Smooth muscle cell (in vitro differentiated cells): Measurements from ENCODE around the gene TRIM38. TPM values are rescaled to one million over a fixed set of nuclear protein-coding genes. Genes with fewer than 3 reads are reported as not detected.

Source experiments
- DNase-seq: peaks from one replicate; lab custom pipeline; 2025; ENCODE audit not compliant: unreplicated experiment; lab: John Stamatoyannopoulos, UW
- H2AFZ ChIP-seq: fragments of 200-600 bp; sonication (generic); 2 replicates; pipeline ENCODE4 v1.6.0; 2016; ENCODE audit warnings: antibody characterized with exemption, low read depth, mild to moderate bottlenecking
- H3F3A ChIP-seq: fragments of 200-600 bp; sonication (generic); 2 replicates; pipeline ENCODE4 v1.6.0; 2017; ENCODE audit warnings: antibody characterized with exemption, low read depth
- H3K27ac ChIP-seq: fragments of 200-600 bp; sonication (generic); 2 replicates; pipeline ENCODE4 v1.5.1; 2016; ENCODE audit warnings: low read depth, mild to moderate bottlenecking
- H3K27me3 ChIP-seq: fragments of 200-600 bp; sonication (generic); 2 replicates; pipeline ENCODE4 v1.6.1; 2016; ENCODE audit warnings: low read depth, mild to moderate bottlenecking
- H3K36me3 ChIP-seq: fragments of 200-600 bp; sonication (generic); 2 replicates; pipeline ENCODE4 v1.5.1; 2016; ENCODE audit warnings: low read depth
- H3K4me1 ChIP-seq: fragments of 200-600 bp; sonication (generic); 2 replicates; pipeline ENCODE4 v1.5.1; 2016; ENCODE audit warnings: low read depth
- H3K4me2 ChIP-seq: fragments of 200-600 bp; sonication (generic); 2 replicates; pipeline ENCODE4 v1.6.0; 2016; ENCODE audit warnings: mild to moderate bottlenecking
- H3K4me3 ChIP-seq: fragments of 200-600 bp; sonication (generic); 2 replicates; pipeline ENCODE4 v1.5.1; 2016; ENCODE audit warnings: mild to moderate bottlenecking
- H3K79me2 ChIP-seq: fragments of 200-600 bp; sonication (generic); 2 replicates; pipeline ENCODE4 v1.6.0; 2016; ENCODE audit warnings: low read depth, mild to moderate bottlenecking
- H3K9ac ChIP-seq: fragments of 200-600 bp; sonication (generic); 2 replicates; pipeline ENCODE4 v1.6.0; 2016; ENCODE audit warnings: low read depth
- H3K9me3 ChIP-seq: fragments of 200-600 bp; sonication (generic); replicated peaks from 2 replicates; pipeline ENCODE4 v1.5.1; 2016; ENCODE audit warnings: low read depth
- H4K20me1 ChIP-seq: fragments of 200-600 bp; sonication (generic); 2 replicates; pipeline ENCODE4 v1.6.0; 2016; ENCODE audit warnings: low read depth
- WGBS: methylation state at CpG from one replicate; pipeline ENCODE4 v1.1.7; 2016; ENCODE audit warnings: low lambda C conversion rate; 5-methylcytosine and 5-hydroxymethylcytosine counted together
- polyA plus RNA-seq: library from polyadenylated mRNA; unstranded; fragments of >200 nt; fragmentation: Nextera tagmentation; extraction: Ambion mirVana; gene quantifications from 2 replicates; pipeline ENCODE4 v1.2.1, GENCODE V29; 2016
- total RNA-seq: library from RNA; depleted of rRNA; stranded (reverse); fragments of >200 nt; gene quantifications from 2 replicates; pipeline ENCODE4 v1.2.3, GENCODE V29; 2014
- TF ChIP-seq, protein P1 (sequence below): fragments of 200-600 bp; sonication (generic); IDR thresholded peaks from 2 replicates; pipeline ENCODE4 v1.5.1; 2017; ENCODE audit warnings: borderline replicate concordance, mild to moderate bottlenecking, antibody characterized with exemption; ENCODE audit not compliant: insufficient read depth, poor library complexity, severe bottlenecking

Gene TRIM38
- total and polyA plus RNA-seq, 2 experiments from 2014 or later = 6.1 to 9.1 TPM

DNA sequence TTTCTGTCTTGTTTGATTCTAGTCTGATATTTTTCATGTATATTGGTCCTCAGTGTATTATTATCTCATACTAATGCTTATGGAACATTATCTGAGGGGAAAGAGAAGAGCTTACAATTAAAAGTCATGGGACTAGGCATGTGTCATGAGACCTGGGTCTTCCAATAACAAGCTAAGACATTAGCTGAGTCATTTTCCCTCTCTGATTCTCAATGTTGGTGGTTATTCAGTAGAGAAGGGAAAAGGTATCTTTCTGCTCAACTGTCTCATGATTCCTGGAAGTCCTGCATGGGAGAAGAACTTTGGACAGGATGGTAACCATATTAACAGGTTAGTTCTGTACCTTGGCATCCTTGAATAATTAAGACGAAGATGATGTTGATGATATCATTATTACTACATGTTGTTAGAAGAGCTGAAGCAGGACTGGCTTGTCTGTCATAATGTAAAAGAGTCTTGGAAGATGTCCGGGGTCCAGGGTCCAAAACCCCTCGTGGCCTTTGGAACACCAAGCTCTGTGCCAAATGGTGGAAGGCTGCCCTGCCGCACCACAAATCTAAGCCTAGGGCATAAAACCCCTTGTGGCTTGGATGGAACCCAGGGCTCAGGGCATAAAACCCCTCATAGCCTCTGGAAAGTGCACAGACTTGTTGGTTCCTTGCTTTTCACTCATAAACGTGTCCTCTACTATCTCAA, 19.1 kb downstream of the TRIM38 start:
- WGBS = 98% methylated on average over 5 of the region's 5 CpGs

DNA sequence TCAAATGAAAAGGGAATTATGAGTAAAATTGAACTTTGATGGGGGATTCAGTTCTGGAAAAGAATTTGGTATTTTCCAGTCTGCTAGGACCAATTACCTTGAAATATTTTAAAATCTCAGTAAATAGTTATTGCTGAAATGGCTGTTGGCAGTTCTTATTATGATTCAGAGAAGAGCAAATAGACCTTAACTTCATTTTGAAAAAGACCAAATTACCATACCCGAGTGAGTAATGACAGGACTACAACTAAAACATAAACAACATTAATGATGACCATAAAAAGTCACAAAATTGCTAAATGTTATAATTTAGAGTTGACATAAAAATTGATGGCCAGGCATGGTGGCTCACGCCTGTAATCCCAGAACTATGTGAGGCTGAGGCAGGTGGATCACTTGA, 21.7 kb downstream of the TRIM38 start:
- 90% methylated on average over 2 of the region's 2 CpGs for WGBS
- Histone ChIP-seq H3K9ac (no peak overlapping the region), H3K9me3 (no peaks in the 10 kb centered on the region), H4K20me1 (no peaks in the 10 kb centered on the region), H3K27me3 (no peaks in the 10 kb centered on the region), H3K4me3 (no peak overlapping the region), H3K4me1 (peaks cover 4% of the 10 kb centered on the region), H3K4me2 (no peak overlapping the region), H2AFZ (no peak overlapping the region), H3F3A (no peaks in the 10 kb centered on the region), H3K36me3 (peaks cover 8% of the 10 kb centered on the region), H3K27ac (no peak overlapping the region), H3K79me2 (no peaks in the 10 kb centered on the region)
- TF ChIP-seq, protein P1, sequence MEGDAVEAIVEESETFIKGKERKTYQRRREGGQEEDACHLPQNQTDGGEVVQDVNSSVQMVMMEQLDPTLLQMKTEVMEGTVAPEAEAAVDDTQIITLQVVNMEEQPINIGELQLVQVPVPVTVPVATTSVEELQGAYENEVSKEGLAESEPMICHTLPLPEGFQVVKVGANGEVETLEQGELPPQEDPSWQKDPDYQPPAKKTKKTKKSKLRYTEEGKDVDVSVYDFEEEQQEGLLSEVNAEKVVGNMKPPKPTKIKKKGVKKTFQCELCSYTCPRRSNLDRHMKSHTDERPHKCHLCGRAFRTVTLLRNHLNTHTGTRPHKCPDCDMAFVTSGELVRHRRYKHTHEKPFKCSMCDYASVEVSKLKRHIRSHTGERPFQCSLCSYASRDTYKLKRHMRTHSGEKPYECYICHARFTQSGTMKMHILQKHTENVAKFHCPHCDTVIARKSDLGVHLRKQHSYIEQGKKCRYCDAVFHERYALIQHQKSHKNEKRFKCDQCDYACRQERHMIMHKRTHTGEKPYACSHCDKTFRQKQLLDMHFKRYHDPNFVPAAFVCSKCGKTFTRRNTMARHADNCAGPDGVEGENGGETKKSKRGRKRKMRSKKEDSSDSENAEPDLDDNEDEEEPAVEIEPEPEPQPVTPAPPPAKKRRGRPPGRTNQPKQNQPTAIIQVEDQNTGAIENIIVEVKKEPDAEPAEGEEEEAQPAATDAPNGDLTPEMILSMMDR = no peak
- DNase-seq = no peak

More for the DNA sequence above, 19.1 kb downstream of the TRIM38 start:
- no peak overlapping the region for H3K4me3 ChIP-seq
- no peaks in the 10 kb centered on the region for H3K27me3 ChIP-seq
- no peak overlapping the region for H3K4me2 ChIP-seq
- H3K27ac ChIP-seq = no peak overlapping the region
- H3K79me2 ChIP-seq = no peaks in the 10 kb centered on the region
- H3K36me3 ChIP-seq = peaks cover 8% of the 10 kb centered on the region
- no peak for DNase-seq
- H3K9ac ChIP-seq = no peak overlapping the region
- H3K9me3 ChIP-seq = no peaks in the 10 kb centered on the region
- no peaks in the 10 kb centered on the region for H3F3A ChIP-seq
- peaks cover 2% of the 10 kb centered on the region for H3K4me1 ChIP-seq
- H2AFZ ChIP-seq = no peak overlapping the region
- H4K20me1 ChIP-seq = no peaks in the 10 kb centered on the region
- TF ChIP-seq, protein P1 = no peak

DNA sequence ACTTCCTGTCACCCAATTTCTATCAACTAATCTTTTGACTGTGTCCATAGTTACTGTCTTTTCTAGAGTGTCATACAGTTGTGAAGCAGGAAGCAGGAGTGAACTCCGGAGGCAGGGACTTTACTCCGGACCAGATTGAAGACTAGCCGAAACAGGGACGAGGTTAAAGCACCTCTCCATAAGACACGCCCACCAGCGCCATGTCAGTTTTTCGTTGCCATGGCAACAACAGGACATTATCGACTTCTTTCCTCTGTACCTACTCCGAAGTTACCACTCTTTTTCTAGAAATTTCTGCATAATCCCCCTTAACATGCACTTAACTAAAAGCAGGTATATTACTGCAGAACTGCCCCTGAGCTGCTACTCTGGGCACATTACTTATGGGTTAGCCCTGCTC, 25.2 kb downstream of the TRIM38 start:
- no peaks in the 10 kb centered on the region for H4K20me1 ChIP-seq
- no peaks in the 10 kb centered on the region for H3K79me2 ChIP-seq
- H3K27me3 ChIP-seq = no peaks in the 10 kb centered on the region
- no peak for DNase-seq
- no peak overlapping the region for H3K9ac ChIP-seq
- H3K36me3 ChIP-seq = no peaks in the 10 kb centered on the region
- H3F3A ChIP-seq = no peaks in the 10 kb centered on the region
- TF ChIP-seq, protein P1 = no peak
- H3K27ac ChIP-seq = no peak overlapping the region
- no peak overlapping the region for H3K4me3 ChIP-seq
- H3K9me3 ChIP-seq = no peaks in the 10 kb centered on the region
- H3K4me2 ChIP-seq = no peak overlapping the region
- H2AFZ ChIP-seq = no peak overlapping the region
- H3K4me1 ChIP-seq = peaks cover 4% of the 10 kb centered on the region
- 83% methylated on average over 9 of the region's 9 CpGs for WGBS

DNA sequence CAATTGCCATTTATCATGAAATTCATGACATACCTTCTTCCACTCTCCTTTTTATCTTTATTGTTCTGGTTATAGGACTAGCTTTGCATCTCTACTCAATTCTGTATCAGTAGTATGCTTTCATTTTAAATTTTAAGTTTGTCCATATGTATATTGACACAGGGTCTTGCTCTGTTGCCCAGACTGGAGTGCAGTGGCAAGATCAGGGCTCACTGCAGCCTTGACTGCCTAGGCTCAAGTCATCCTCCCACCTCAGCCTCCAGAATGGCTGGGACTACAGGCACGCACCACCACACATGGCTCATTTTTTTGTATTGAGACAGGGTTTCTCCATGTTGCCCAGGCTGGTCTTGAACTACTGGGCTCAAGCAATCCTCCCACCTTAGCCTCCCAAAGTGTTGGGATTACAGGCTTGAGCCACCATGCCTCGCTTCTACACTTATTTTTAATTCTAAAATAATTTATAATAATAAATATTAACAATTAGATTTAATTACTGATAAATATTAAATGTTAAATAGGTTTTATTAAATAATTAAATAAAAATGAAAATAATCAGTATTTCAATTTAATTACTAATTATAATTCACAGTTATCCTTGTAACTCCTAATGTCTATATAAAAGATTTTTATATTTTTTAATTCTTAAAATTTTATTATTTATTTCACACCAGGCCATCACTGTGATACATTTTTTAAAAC, 27.7 kb downstream of the TRIM38 start:
- no peak for DNase-seq
- H3K4me3 ChIP-seq = no peak overlapping the region
- H3K27me3 ChIP-seq = no peaks in the 10 kb centered on the region
- TF ChIP-seq, protein P1 = no peak
- H3K79me2 ChIP-seq = no peaks in the 10 kb centered on the region
- no peak overlapping the region for H3K4me2 ChIP-seq
- no peaks in the 10 kb centered on the region for H3F3A ChIP-seq
- peaks cover 4% of the 10 kb centered on the region for H3K4me1 ChIP-seq
- no peaks in the 10 kb centered on the region for H4K20me1 ChIP-seq
- no peak overlapping the region for H3K27ac ChIP-seq
- no peaks in the 10 kb centered on the region for H3K9me3 ChIP-seq
- H2AFZ ChIP-seq = no peak overlapping the region
- H3K9ac ChIP-seq = no peak overlapping the region
- 98% methylated on average over 2 of the region's 2 CpGs for WGBS
- no peaks in the 10 kb centered on the region for H3K36me3 ChIP-seq
